ENCODE data around the gene FGF10. TPM values are rescaled to one million over a fixed set of nuclear protein-coding genes. Genes with fewer than 3 reads are reported as not detected.

FGF10 gene
- total RNA-seq, 3 donors from 2014 or later (not counting 1 experiment from before 2014, with no cell fraction given), result not detected

- intact Hi-C loops (cut with micrococcal nuclease), result no loop called here
- Histone ChIP-seq H3K9me3 (ENCODE audit: control insufficient read depth, insufficient read depth, low read length) (no peaks in the 10 kb centered on the region), H3K27me3 (ENCODE audit: control insufficient read depth, insufficient read depth, low read length) (no peaks in the 10 kb centered on the region), H3K27ac (ENCODE audit: low read length) (no peak overlapping the region), H3K4me3 (ENCODE audit: low read length) (no peak overlapping the region), H3K36me3 (ENCODE audit: control insufficient read depth, insufficient read depth, low read length) (no peaks in the 10 kb centered on the region), H3K4me1 (ENCODE audit: control insufficient read depth, insufficient read depth, low read length) (no peaks in the 10 kb centered on the region)
- H3K27me3 Mint-ChIP-seq (ENCODE audit: low read depth in 2 of 2), result no peaks in the 10 kb centered on the region
- no peak for TF ChIP-seq CTCF (IDR thresholded peaks at IDR 0.05)
- H3K4me3 Mint-ChIP-seq, result no peak overlapping the region
- H3K27ac Mint-ChIP-seq, result no peak overlapping the region
- H3K36me3 Mint-ChIP-seq, result no peaks in the 10 kb centered on the region
- H3K9me3 Mint-ChIP-seq, result peaks cover 2 to 5% of the 10 kb centered on the region in 2 donors
- H3K4me1 Mint-ChIP-seq, result no peaks in the 10 kb centered on the region
- WGBS (ENCODE audit: insufficient coverage), result 100% methylated on average over 1 of the region's 1 CpG
- ATAC-seq (no peak), DNase-seq (no peak)
Measured at GRCh38 chr5:44356231-44356630, 33.0 kb downstream of the FGF10 start.

GRCh38 chr5:44345871-44346270 lies 43.3 kb downstream of the FGF10 start:
- H3K9me3 Mint-ChIP-seq, result peaks cover 2 to 15% of the 10 kb centered on the region in 2 donors
- intact Hi-C loops (cut with micrococcal nuclease), result no loop called here
- Histone ChIP-seq H3K36me3 (ENCODE audit: control insufficient read depth, insufficient read depth, low read length) (no peaks in the 10 kb centered on the region), H3K9me3 (ENCODE audit: control insufficient read depth, insufficient read depth, low read length) (no peaks in the 10 kb centered on the region), H3K27ac (ENCODE audit: low read length) (no peak overlapping the region), H3K4me3 (ENCODE audit: low read length) (no peak overlapping the region), H3K4me1 (ENCODE audit: control insufficient read depth, insufficient read depth, low read length) (no peaks in the 10 kb centered on the region), H3K27me3 (ENCODE audit: control insufficient read depth, insufficient read depth, low read length) (no peaks in the 10 kb centered on the region)
- no peaks in the 10 kb centered on the region for H3K36me3 Mint-ChIP-seq
- DNase-seq (no peak), ATAC-seq (no peak)
- no peak for TF ChIP-seq CTCF (IDR thresholded peaks at IDR 0.05)
- no peak overlapping the region for H3K4me3 Mint-ChIP-seq
- H3K27ac Mint-ChIP-seq, result no peak overlapping the region
- no peaks in the 10 kb centered on the region for H3K4me1 Mint-ChIP-seq
- WGBS (ENCODE audit: insufficient coverage), result 61% methylated on average over 2 of the region's 2 CpGs
- no peaks in the 10 kb centered on the region for H3K27me3 Mint-ChIP-seq (ENCODE audit: low read depth in 2 of 2)

GRCh38 chr5:44336708-44337107 lies 52.5 kb downstream of the FGF10 start:
- no peaks in the 10 kb centered on the region for H3K4me1 ChIP-seq (ENCODE audit: control insufficient read depth, insufficient read depth, low read length)
- H3K9me3 ChIP-seq (ENCODE audit: control insufficient read depth, insufficient read depth, low read length), result no peaks in the 10 kb centered on the region
- no peak for DNase-seq
- no peak for TF ChIP-seq CTCF (IDR thresholded peaks at IDR 0.05)
- H3K4me3 ChIP-seq (ENCODE audit: low read length), result no peak overlapping the region
- intact Hi-C loops (cut with micrococcal nuclease), result no loop called here
- no peaks in the 10 kb centered on the region for H3K27me3 Mint-ChIP-seq (ENCODE audit: low read depth in 2 of 2)
- no peaks in the 10 kb centered on the region for H3K27me3 ChIP-seq (ENCODE audit: control insufficient read depth, insufficient read depth, low read length)
- no peak for ATAC-seq
- H3K9me3 Mint-ChIP-seq, result peaks cover 3 to 8% of the 10 kb centered on the region in 2 donors
- no peaks in the 10 kb centered on the region for H3K4me1 Mint-ChIP-seq
- H3K27ac Mint-ChIP-seq, result no peak overlapping the region
- no CpG with 5 or more reads among the region's 2 CpGs for WGBS (ENCODE audit: insufficient coverage)
- H3K4me3 Mint-ChIP-seq, result no peak overlapping the region
- H3K36me3 Mint-ChIP-seq, result no peaks in the 10 kb centered on the region
- H3K36me3 ChIP-seq (ENCODE audit: control insufficient read depth, insufficient read depth, low read length), result no peaks in the 10 kb centered on the region
- no peak overlapping the region for H3K27ac ChIP-seq (ENCODE audit: low read length)

DNA sequence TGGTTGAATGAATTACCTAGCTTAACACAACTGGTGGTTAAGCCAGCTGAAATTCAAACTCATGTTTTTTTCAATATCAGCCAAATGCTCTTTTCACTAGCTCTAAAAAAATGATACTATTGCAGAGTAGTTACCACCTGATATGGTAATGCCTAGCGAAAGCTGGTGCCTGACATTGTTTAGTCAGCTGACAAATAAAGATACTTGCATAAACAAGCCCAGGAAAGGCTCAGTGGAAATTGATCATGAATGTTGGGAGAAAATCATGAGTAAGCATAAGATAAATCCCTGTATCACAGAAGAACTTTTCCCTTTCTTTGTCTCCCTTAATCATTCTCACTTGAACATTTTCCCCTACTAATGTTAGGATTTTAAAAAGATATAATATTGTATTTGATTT lies 54.6 kb downstream of the FGF10 start:
- Histone ChIP-seq H3K4me3 (ENCODE audit: low read length) (no peak overlapping the region), H3K4me1 (ENCODE audit: control insufficient read depth, insufficient read depth, low read length) (no peaks in the 10 kb centered on the region), H3K36me3 (ENCODE audit: control insufficient read depth, insufficient read depth, low read length) (no peaks in the 10 kb centered on the region), H3K27ac (ENCODE audit: low read length) (no peak overlapping the region), H3K27me3 (ENCODE audit: control insufficient read depth, insufficient read depth, low read length) (no peaks in the 10 kb centered on the region), H3K9me3 (ENCODE audit: control insufficient read depth, insufficient read depth, low read length) (peaks cover 1% of the 10 kb centered on the region)
- Mint-ChIP-seq H3K9me3 (peaks cover 2 to 4% of the 10 kb centered on the region in 2 donors), H3K27me3 (ENCODE audit: low read depth in 2 of 2) (no peaks in the 10 kb centered on the region), H3K4me3 (no peak overlapping the region), H3K36me3 (no peaks in the 10 kb centered on the region), H3K4me1 (no peaks in the 10 kb centered on the region), H3K27ac (no peak overlapping the region)
- TF ChIP-seq CTCF (IDR thresholded peaks at IDR 0.05), result no peak
- 83% methylated on average over 1 of the region's 1 CpG for WGBS (ENCODE audit: insufficient coverage)
- no peak for ATAC-seq
- no peak for DNase-seq
- intact Hi-C loops (cut with micrococcal nuclease), result no loop called here

Data from natural killer cell (primary cell).